K562 (cell line): ENCODE measurements around the gene CDC25B. TPM values are rescaled to one million over a fixed set of nuclear protein-coding genes. Genes with fewer than 3 reads are reported as not detected.
A peak's percentile ranks its signal among the peaks of the same experiment; 100 is the strongest.

Source experiments
- GABPB1 ChIP-seq: sonication (generic); formaldehyde crosslinking; IDR thresholded peaks from 2 replicates; pipeline ENCODE4 v1.8.0; 2022; ENCODE audit warnings: mild to moderate bottlenecking, missing genetic modification reagents
- MEIS2 ChIP-seq: fragments of 450-650 bp; IDR thresholded peaks from 2 replicates; pipeline ENCODE4 v1.6.1; 2014; ENCODE audit warnings: mild to moderate bottlenecking; ENCODE audit not compliant: partially characterized antibody
- MYC ChIP-seq, 2 experiments: fragments of 250-450 bp in 1 of 2; sonication (Bioruptor Pico) in 1 of 2; IDR thresholded peaks; 2 replicates each; pipeline versions ENCODE4 v1.5.1 to v1.6.1; 2012 to 2021; ENCODE audit warnings: low read depth in 2 of 2, borderline replicate concordance in 1 of 2, improper control_type of control experiment in 1 of 2, low read length in 1 of 2, mild to moderate bottlenecking in 1 of 2, moderate library complexity in 1 of 2
- NCOA6 ChIP-seq: fragments of 450-650 bp; IDR thresholded peaks from 2 replicates; pipeline ENCODE4 v1.6.1; 2017; ENCODE audit warnings: mild to moderate bottlenecking
- SIN3A ChIP-seq, 2 experiments: fragments of 150-350 bp in 1 of 2; IDR thresholded peaks; 2 replicates each; pipeline ENCODE4 v1.6.1; 2011 to 2016; ENCODE audit warnings: borderline replicate concordance in 2 of 2, low read depth in 2 of 2, low read length in 2 of 2, mild to moderate bottlenecking in 2 of 2, moderate library complexity in 2 of 2; ENCODE audit not compliant: control insufficient read depth in 1 of 2
- ZNF512 ChIP-seq: IDR thresholded peaks from 2 replicates; pipeline ENCODE4 v1.6.1; 2016; ENCODE audit warnings: missing genetic modification characterization, missing compliant biosample characterization
- polyA plus RNA-seq, 8 experiments: library from polyadenylated mRNA; depleted of rRNA in 4 of 8; stranded (reverse) in 5 of 8; unstranded in 3 of 8; fragments of >200 nt; fragmentation: Nextera tagmentation in 2 of 8; fragmentation: Illumina TruSeq in 1 of 8; extraction: Ambion mirVana in 2 of 8; extraction: Trizol in 1 of 8; gene quantifications; 2 replicates each; pipeline versions ENCODE4 v1.2.1 to v1.2.3, GENCODE V29; 2011 to 2014; ENCODE audit warnings: inconsistent platforms in 1 of 8, missing spikeins in 1 of 8
- total RNA-seq, 7 experiments: library from RNA; depleted of rRNA in 6 of 7; stranded (reverse); fragments of >200 nt in 6 of 7; fragmentation: Illumina TruSeq in 2 of 7; extraction: Trizol in 2 of 7; gene quantifications; 2 replicates each; pipeline versions ENCODE4 v1.2.1 to v1.2.3, GENCODE V29; 2011 to 2021; ENCODE audit warnings: low replicate concordance in 1 of 7
- TF ChIP-seq, protein P1 (sequence below): sonication (generic); formaldehyde crosslinking; IDR thresholded peaks from 2 replicates; pipeline ENCODE4 v1.8.0; 2022; ENCODE audit warnings: missing genetic modification reagents, mild to moderate bottlenecking, borderline replicate concordance
- TF ChIP-seq, protein P2 (sequence below): fragments of 450-650 bp; IDR thresholded peaks from 2 replicates; pipeline ENCODE4 v1.6.1; 2016; ENCODE audit warnings: low read depth
- TF ChIP-seq, protein P3 (sequence below): fragments of 250-450 bp; sonication (Bioruptor Pico); IDR thresholded peaks from 2 replicates; pipeline ENCODE4 v1.4.0; 2020; ENCODE audit warnings: borderline replicate concordance

The CDC25B gene
- total and polyA plus RNA-seq, 9 of the 15 experiments (the other 6 are each of a cell fraction or from before 2014, with no cell fraction given) = 2.3 to 35.7 (median 9.5) TPM

DNA sequence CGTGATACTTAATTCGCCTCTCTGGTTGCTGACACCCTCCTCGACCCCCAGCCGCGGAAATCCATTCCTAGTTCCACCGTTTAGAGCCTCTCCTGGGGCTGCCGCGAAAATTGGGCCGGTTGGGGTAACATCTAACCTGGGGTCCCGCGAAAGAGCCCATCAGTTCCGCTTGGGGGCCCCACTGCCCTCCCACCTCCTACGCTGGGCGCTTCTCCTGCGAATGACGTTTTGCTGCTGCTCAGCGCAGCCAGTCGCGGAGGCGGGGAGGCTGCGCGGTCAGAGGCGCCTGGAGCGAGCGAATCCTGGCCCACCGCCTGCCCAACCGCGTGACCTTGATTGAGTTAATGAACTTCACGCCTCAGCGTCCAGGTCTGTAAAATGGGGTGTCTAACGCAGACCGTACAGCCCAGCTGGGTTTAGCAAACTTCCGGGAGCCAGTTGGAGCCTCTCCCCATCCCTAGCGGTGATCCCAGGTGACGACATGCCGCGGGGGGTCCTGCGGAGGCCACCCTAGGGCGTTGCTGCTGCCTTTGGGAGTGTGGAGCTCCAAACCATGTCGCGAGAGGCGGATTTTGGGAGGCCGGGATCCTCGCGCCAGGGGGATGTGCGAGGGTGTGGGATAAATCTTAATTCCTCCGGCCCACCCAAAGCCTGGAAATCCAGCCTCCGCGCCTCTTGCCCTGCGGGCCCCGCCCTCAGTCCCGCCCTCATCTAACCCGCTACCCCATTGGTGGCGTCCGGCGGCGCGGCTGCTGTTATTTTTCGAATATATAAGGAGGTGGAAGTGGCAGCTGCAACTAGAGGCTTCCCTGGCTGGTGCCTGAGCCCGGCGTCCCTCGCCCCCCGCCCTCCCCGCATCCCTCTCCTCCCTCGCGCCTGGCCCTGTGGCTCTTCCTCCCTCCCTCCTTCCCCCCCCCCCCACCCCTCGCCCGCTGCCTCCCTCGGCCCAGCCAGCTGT is at the start of gene CDC25B (continued):
- TF ChIP-seq, protein P1, sequence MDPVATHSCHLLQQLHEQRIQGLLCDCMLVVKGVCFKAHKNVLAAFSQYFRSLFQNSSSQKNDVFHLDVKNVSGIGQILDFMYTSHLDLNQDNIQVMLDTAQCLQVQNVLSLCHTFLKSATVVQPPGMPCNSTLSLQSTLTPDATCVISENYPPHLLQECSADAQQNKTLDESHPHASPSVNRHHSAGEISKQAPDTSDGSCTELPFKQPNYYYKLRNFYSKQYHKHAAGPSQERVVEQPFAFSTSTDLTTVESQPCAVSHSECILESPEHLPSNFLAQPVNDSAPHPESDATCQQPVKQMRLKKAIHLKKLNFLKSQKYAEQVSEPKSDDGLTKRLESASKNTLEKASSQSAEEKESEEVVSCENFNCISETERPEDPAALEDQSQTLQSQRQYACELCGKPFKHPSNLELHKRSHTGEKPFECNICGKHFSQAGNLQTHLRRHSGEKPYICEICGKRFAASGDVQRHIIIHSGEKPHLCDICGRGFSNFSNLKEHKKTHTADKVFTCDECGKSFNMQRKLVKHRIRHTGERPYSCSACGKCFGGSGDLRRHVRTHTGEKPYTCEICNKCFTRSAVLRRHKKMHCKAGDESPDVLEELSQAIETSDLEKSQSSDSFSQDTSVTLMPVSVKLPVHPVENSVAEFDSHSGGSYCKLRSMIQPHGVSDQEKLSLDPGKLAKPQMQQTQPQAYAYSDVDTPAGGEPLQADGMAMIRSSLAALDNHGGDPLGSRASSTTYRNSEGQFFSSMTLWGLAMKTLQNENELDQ (CRISPR knock-in tag) = no peak
- TF ChIP-seq MEIS2 (peak; percentile 5), ZNF512 (tag) (no peak), SIN3A (IDR thresholded peaks at IDR 0.05; ENCODE audit: borderline replicate concordance in 2 of 2, control insufficient read depth in 1 of 2, low read depth in 2 of 2, low read length in 2 of 2) (peak; percentile 24 to 71; a peak in 1 of 4 replicates), GABPB1 (CRISPR knock-in tag) (peak; percentile 83), NCOA6 (no peak), MYC (IDR thresholded peaks at IDR 0.05; ENCODE audit: low read depth, low read length) (peak; percentile 24; the same call in 1 of the 2 replicates), MYC (CRISPR knock-in tag; IDR thresholded peaks at IDR 0.05; ENCODE audit: borderline replicate concordance, low read depth) (peak; percentile 39; the same call in 1 of the 2 replicates)
- TF ChIP-seq, protein P2, sequence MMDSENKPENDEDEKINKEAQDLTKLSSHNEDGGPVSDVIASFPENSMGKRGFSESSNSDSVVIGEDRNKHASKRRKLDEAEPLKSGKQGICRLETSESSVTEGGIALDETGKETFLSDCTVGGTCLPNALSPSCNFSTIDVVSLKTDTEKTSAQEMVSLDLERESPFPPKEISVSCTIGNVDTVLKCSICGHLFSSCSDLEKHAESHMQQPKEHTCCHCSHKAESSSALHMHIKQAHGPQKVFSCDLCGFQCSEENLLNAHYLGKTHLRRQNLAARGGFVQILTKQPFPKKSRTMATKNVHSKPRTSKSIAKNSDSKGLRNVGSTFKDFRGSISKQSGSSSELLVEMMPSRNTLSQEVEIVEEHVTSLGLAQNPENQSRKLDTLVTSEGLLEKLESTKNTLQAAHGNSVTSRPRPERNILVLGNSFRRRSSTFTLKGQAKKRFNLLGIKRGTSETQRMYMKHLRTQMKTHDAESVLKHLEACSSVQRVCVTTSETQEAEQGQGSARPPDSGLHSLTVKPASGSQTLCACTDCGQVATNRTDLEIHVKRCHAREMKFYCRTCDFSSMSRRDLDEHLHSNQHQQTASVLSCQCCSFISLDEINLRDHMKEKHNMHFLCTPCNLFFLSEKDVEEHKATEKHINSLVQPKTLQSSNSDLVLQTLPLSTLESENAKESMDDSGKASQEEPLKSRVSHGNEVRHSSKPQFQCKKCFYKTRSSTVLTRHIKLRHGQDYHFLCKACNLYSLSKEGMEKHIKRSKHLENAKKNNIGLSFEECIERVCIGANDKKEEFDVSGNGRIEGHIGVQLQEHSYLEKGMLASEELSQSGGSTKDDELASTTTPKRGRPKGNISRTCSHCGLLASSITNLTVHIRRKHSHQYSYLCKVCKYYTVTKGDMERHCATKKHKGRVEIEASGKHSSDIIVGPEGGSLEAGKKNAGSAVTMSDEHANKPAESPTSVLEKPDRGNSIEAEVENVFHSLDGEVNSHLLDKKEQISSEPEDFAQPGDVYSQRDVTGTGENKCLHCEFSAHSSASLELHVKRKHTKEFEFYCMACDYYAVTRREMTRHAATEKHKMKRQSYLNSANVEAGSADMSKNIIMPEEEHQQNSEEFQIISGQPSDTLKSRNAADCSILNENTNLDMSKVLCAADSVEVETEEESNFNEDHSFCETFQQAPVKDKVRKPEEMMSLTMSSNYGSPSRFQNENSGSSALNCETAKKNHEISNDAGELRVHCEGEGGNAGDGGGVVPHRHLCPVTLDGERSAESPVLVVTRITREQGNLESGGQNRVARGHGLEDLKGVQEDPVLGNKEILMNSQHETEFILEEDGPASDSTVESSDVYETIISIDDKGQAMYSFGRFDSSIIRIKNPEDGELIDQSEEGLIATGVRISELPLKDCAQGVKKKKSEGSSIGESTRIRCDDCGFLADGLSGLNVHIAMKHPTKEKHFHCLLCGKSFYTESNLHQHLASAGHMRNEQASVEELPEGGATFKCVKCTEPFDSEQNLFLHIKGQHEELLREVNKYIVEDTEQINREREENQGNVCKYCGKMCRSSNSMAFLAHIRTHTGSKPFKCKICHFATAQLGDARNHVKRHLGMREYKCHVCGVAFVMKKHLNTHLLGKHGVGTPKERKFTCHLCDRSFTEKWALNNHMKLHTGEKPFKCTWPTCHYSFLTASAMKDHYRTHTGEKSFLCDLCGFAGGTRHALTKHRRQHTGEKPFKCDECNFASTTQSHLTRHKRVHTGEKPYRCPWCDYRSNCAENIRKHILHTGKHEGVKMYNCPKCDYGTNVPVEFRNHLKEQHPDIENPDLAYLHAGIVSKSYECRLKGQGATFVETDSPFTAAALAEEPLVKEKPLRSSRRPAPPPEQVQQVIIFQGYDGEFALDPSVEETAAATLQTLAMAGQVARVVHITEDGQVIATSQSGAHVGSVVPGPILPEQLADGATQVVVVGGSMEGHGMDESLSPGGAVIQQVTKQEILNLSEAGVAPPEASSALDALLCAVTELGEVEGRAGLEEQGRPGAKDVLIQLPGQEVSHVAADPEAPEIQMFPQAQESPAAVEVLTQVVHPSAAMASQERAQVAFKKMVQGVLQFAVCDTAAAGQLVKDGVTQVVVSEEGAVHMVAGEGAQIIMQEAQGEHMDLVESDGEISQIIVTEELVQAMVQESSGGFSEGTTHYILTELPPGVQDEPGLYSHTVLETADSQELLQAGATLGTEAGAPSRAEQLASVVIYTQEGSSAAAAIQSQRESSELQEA = peak; percentile 34; the same call in 1 of the 2 replicates
- TF ChIP-seq, protein P3, sequence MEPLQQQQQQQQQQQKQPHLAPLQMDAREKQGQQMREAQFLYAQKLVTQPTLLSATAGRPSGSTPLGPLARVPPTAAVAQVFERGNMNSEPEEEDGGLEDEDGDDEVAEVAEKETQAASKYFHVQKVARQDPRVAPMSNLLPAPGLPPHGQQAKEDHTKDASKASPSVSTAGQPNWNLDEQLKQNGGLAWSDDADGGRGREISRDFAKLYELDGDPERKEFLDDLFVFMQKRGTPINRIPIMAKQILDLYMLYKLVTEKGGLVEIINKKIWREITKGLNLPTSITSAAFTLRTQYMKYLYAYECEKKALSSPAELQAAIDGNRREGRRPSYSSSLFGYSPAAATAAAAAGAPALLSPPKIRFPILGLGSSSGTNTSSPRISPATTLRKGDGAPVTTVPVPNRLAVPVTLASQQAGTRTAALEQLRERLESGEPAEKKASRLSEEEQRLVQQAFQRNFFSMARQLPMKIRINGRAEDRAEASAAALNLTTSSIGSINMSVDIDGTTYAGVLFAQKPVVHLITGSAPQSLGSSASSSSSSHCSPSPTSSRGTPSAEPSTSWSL (CRISPR knock-in tag) = no peak
